K562 (cell line): ENCODE measurements around the gene PRR11. TPM values are rescaled to one million over a fixed set of nuclear protein-coding genes. Genes with fewer than 3 reads are reported as not detected.

Source experiments
- ARID1B ChIP-seq: fragments of 450-650 bp; IDR thresholded peaks from 2 replicates; pipeline ENCODE4 v1.6.1; 2016; ENCODE audit warnings: antibody characterized with exemption, mild to moderate bottlenecking, inconsistent platforms
- CTBP1 ChIP-seq: fragments of 450-650 bp; IDR thresholded peaks from 2 replicates; pipeline ENCODE4 v1.6.1; 2016; ENCODE audit warnings: borderline replicate concordance
- EHMT2 ChIP-seq: fragments of 450-650 bp; IDR thresholded peaks from 2 replicates; pipeline ENCODE4 v1.6.1; 2018; ENCODE audit warnings: antibody characterized with exemption
- EWSR1 ChIP-seq: fragments of 450-650 bp; IDR thresholded peaks from 2 replicates; pipeline ENCODE4 v1.6.1; 2018; ENCODE audit warnings: borderline replicate concordance, mild to moderate bottlenecking, low read depth, moderate library complexity; ENCODE audit not compliant: partially characterized antibody
- IRF2 ChIP-seq: sonication (generic); formaldehyde crosslinking; IDR thresholded peaks from 2 replicates; pipeline ENCODE4 v1.8.1; 2022; ENCODE audit warnings: mild to moderate bottlenecking, missing genetic modification reagents
- SAP30 ChIP-seq: fragments of 200-600 bp; sonication (generic); IDR thresholded peaks from 2 replicates; pipeline ENCODE4 v1.6.1; 2012; ENCODE audit warnings: borderline replicate concordance, low read depth, mild to moderate bottlenecking, moderate library complexity, low read length, control low read depth, inconsistent platforms; ENCODE audit not compliant: insufficient read depth, poor library complexity, severe bottlenecking
- SIN3A ChIP-seq, 2 experiments: fragments of 150-350 bp in 1 of 2; IDR thresholded peaks; 2 replicates each; pipeline ENCODE4 v1.6.1; 2011 to 2016; ENCODE audit warnings: borderline replicate concordance in 2 of 2, low read depth in 2 of 2, low read length in 2 of 2, mild to moderate bottlenecking in 2 of 2, moderate library complexity in 2 of 2; ENCODE audit not compliant: control insufficient read depth in 1 of 2
- SMAD1 ChIP-seq: fragments of 150-350 bp; IDR thresholded peaks from 2 replicates; pipeline ENCODE4 v1.6.1; 2014; ENCODE audit warnings: low read length, low read depth; ENCODE audit not compliant: partially characterized antibody
- SNRNP70 ChIP-seq: fragments of 200-400 bp; formaldehyde crosslinking; optimal IDR thresholded peaks from 2 replicates; pipeline ENCODE3; 2017; ENCODE audit warnings: low read depth, low read length
- STAT5B ChIP-seq: fragments of 250-450 bp; sonication (Bioruptor Pico); IDR thresholded peaks from 2 replicates; pipeline ENCODE4 v1.8.0; 2021; ENCODE audit warnings: mild to moderate bottlenecking, inconsistent platforms
- TEAD1 ChIP-seq, 2 experiments: fragments of 450-650 bp in 1 of 2; sonication (generic) in 1 of 2; formaldehyde crosslinking; IDR thresholded peaks; 2 replicates each; pipeline versions ENCODE4 v1.4.0 to v1.8.0; 2020 to 2022; ENCODE audit warnings: mild to moderate bottlenecking in 2 of 2, missing genetic modification reagents in 1 of 2
- ZNF24 ChIP-seq: fragments of 450-650 bp; IDR thresholded peaks from 2 replicates; pipeline ENCODE4 v1.6.1; 2016
- ZNF324 ChIP-seq: fragments of 250-450 bp; sonication (Bioruptor Pico); IDR thresholded peaks from 2 replicates; pipeline ENCODE4 v1.4.0; 2020; ENCODE audit warnings: mild to moderate bottlenecking
- ZNF518B ChIP-seq: fragments of 250-450 bp; sonication (Bioruptor Pico); IDR thresholded peaks from 2 replicates; pipeline ENCODE4 v1.5.0; 2021; ENCODE audit warnings: mild to moderate bottlenecking, moderate library complexity
- ZNF695 ChIP-seq: fragments of 450-650 bp; formaldehyde crosslinking; IDR thresholded peaks from 2 replicates; pipeline ENCODE4 v1.4.0; 2020; ENCODE audit warnings: mild to moderate bottlenecking, moderate library complexity
- polyA plus RNA-seq, 8 experiments: library from polyadenylated mRNA; depleted of rRNA in 4 of 8; stranded (reverse) in 5 of 8; unstranded in 3 of 8; fragments of >200 nt; fragmentation: Nextera tagmentation in 2 of 8; fragmentation: Illumina TruSeq in 1 of 8; extraction: Ambion mirVana in 2 of 8; extraction: Trizol in 1 of 8; gene quantifications; 2 replicates each; pipeline versions ENCODE4 v1.2.1 to v1.2.3, GENCODE V29; 2011 to 2014; ENCODE audit warnings: inconsistent platforms in 1 of 8, missing spikeins in 1 of 8
- total RNA-seq, 7 experiments: library from RNA; depleted of rRNA in 6 of 7; stranded (reverse); fragments of >200 nt in 6 of 7; fragmentation: Illumina TruSeq in 2 of 7; extraction: Trizol in 2 of 7; gene quantifications; 2 replicates each; pipeline versions ENCODE4 v1.2.1 to v1.2.3, GENCODE V29; 2011 to 2021; ENCODE audit warnings: low replicate concordance in 1 of 7
- TF ChIP-seq, protein P1 (sequence below), 2 experiments: fragments of 450-650 bp; IDR thresholded peaks; 2 replicates each; pipeline ENCODE4 v1.6.1; 2016; ENCODE audit warnings: mild to moderate bottlenecking in 2 of 2, borderline replicate concordance in 1 of 2, low read depth in 1 of 2, moderate library complexity in 1 of 2

PRR11 gene
- total and polyA plus RNA-seq, 9 of the 15 experiments (the other 6 are each of a cell fraction or from before 2014, with no cell fraction given) = 13.3 to 75.2 (median 46.4) TPM

GRCh38 chr17:59155439-59156177 lies at the start of gene PRR11 (continued):
- TF ChIP-seq, protein P1, sequence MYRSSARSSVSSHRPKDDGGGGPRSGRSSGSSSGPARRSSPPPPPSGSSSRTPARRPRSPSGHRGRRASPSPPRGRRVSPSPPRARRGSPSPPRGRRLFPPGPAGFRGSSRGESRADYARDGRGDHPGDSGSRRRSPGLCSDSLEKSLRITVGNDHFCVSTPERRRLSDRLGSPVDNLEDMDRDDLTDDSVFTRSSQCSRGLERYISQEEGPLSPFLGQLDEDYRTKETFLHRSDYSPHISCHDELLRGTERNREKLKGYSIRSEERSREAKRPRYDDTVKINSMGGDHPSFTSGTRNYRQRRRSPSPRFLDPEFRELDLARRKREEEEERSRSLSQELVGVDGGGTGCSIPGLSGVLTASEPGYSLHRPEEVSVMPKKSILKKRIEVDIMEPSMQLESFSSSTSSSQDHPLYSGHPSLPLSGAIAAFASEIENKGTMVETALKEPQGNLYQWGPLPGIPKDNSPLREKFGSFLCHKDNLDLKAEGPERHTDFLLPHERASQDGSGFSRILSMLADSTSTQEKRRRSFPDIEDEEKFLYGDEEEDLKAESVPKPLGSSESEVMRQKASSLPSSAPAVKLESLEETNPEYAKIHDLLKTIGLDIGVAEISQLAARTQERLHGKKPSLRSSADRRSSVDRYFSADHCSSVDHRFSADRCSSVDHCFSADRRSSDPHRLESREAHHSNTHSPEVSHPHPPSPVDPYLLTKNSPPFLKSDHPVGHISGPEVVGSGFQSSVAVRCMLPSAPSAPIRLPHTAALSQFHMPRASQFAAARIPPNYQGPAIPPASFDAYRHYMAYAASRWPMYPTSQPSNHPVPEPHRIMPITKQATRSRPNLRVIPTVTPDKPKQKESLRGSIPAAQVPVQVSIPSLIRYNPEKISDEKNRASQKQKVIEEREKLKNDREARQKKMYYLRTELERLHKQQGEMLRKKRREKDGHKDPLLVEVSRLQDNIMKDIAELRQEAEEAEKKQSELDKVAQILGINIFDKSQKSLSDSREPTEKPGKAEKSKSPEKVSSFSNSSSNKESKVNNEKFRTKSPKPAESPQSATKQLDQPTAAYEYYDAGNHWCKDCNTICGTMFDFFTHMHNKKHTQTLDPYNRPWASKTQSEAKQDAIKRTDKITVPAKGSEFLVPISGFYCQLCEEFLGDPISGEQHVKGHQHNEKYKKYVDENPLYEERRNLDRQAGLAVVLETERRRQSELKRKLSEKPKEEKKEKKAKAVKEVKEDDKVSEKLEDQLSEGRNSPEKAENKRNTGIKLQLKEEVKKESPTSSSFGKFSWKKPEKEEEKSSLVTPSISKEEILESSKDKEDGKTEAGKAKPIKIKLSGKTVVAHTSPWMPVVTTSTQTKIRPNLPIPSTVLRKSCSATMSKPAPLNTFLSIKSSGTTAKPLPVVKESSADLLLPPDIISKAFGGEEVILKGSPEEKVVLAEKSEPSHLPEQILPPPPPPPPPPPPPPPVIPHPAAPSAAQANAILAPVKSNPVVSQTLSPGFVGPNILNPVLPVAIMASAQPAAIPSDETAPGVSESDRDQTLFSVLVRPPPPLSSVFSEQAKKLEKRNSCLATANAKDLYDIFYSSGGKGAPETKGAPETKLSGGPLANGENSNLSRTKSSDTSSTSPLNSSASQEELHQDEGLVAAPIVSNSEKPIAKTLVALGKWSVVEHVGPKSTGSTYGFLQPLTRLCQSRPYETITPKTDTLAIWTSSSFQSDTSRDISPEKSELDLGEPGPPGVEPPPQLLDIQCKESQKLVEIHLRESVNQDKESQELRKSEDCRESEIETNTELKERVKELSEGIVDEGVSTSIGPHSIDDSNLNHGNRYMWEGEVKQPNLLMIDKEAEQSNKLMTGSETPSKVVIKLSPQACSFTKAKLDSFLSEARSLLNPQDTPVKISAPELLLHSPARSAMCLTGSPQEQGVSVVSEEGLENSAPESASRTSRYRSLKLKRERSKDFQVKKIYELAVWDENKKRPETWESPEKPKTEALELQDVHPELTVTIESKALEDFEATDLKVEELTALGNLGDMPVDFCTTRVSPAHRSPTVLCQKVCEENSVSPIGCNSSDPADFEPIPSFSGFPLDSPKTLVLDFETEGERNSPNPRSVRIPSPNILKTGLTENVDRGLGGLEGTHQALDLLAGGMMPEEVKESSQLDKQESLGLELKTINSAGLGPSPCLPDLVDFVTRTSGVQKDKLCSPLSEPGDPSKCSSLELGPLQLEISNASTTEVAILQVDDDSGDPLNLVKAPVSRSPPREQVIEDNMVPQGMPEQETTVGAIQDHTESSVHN (IDR thresholded peaks at IDR 0.05; ENCODE audit: borderline replicate concordance in 1 of 2, low read depth in 1 of 2) = no peak
- TF ChIP-seq SIN3A (IDR thresholded peaks at IDR 0.05; ENCODE audit: borderline replicate concordance in 2 of 2, control insufficient read depth in 1 of 2, low read depth in 2 of 2, low read length in 2 of 2) (peak; percentile 29 to 55; a peak in 2 of 4 replicates), ARID1B (peak; percentile 42; the same call in 1 of the 2 replicates), SNRNP70 (no peak), ZNF695 (CRISPR knock-in tag) (no peak), TEAD1 (CRISPR knock-in tag; IDR thresholded peaks at IDR 0.05) (no peak), EHMT2 (no peak), ZNF518B (CRISPR knock-in tag) (no peak), EWSR1 (no peak), SMAD1 (peak; percentile 74), STAT5B (CRISPR knock-in tag) (no peak), IRF2 (no peak), CTBP1 (no peak), ZNF24 (no peak), ZNF324 (no peak), SAP30 (peak; percentile 94)
